GM23248 (cell line): ENCODE data around the gene PLCB1.

Source experiments
- EZH2 ChIP-seq: fragments of 200-600 bp; sonication (generic); IDR thresholded peaks from 2 replicates; pipeline ENCODE4 v1.6.1; 2018; ENCODE audit warnings: antibody characterized with exemption, mild to moderate bottlenecking; ENCODE audit not compliant: insufficient read depth, poor library complexity, severe bottlenecking
- EZH2phosphoT487 ChIP-seq: fragments of 200-600 bp; sonication (generic); IDR thresholded peaks from 2 replicates; pipeline ENCODE4 v1.6.1; 2018; ENCODE audit warnings: antibody characterized with exemption, moderate library complexity, mild to moderate bottlenecking, low read depth; ENCODE audit not compliant: insufficient read depth

- TF ChIP-seq EZH2 (no peak), EZH2phosphoT487 (no peak)
Measured at GRCh38 chr20:8474027-8474668, 342.1 kb downstream of the PLCB1 start.
